ENCODE measurements around the gene AGAP1.

Gene AGAP1

GRCh38 chr2:235924675-235925063, 430.8 kb downstream of the AGAP1 start:
- H3K4me3 ChIP-seq (ENCODE audit: low read depth, low read length), result no peak overlapping the region
- DNase-seq (ENCODE audit: low read depth), result no peak
- no peak for TF ChIP-seq CTCF (IDR thresholded peaks at IDR 0.05; ENCODE audit: insufficient read depth, low read depth, low read length, missing control alignments)

GRCh38 chr2:235925250-235925919, 431.5 kb downstream of the AGAP1 start:
- no peak for DNase-seq (ENCODE audit: low read depth)
- TF ChIP-seq CTCF (IDR thresholded peaks at IDR 0.05; ENCODE audit: insufficient read depth, low read depth, low read length, missing control alignments), result no peak
- H3K4me3 ChIP-seq (ENCODE audit: low read depth, low read length), result no peak overlapping the region

GRCh38 chr2:235926229-235926628, 432.4 kb downstream of the AGAP1 start:
- TF ChIP-seq CTCF (IDR thresholded peaks at IDR 0.05; ENCODE audit: insufficient read depth, low read depth, low read length, missing control alignments), result no peak
- no peak overlapping the region for H3K4me3 ChIP-seq (ENCODE audit: low read depth, low read length)
- DNase-seq (ENCODE audit: low read depth), result no peak

GRCh38 chr2:235928751-235929370, 435.0 kb downstream of the AGAP1 start:
- DNase-seq (ENCODE audit: low read depth), result no peak
- no peak overlapping the region for H3K4me3 ChIP-seq (ENCODE audit: low read depth, low read length)
- TF ChIP-seq CTCF (IDR thresholded peaks at IDR 0.05; ENCODE audit: insufficient read depth, low read depth, low read length, missing control alignments), result no peak

- DNase-seq (ENCODE audit: low read depth), result no peak
- no peak overlapping the region for H3K4me3 ChIP-seq (ENCODE audit: low read depth, low read length)
- TF ChIP-seq CTCF (IDR thresholded peaks at IDR 0.05; ENCODE audit: insufficient read depth, low read depth, low read length, missing control alignments), result no peak
Measured at GRCh38 chr2:235930701-235931100, 436.9 kb downstream of the AGAP1 start.

- no peak for TF ChIP-seq CTCF (IDR thresholded peaks at IDR 0.05; ENCODE audit: insufficient read depth, low read depth, low read length, missing control alignments)
Measured at GRCh38 chr2:235931676-235932075, 437.8 kb downstream of the AGAP1 start.

More at GRCh38 chr2:235931676-235932075, 437.8 kb downstream of the AGAP1 start:
- DNase-seq (ENCODE audit: low read depth), result no peak
- no peak overlapping the region for H3K4me3 ChIP-seq (ENCODE audit: low read depth, low read length)

Data from GM12865 (cell line).